Measurements from ENCODE around the gene ITPRIP.

ITPRIP gene

DNA sequence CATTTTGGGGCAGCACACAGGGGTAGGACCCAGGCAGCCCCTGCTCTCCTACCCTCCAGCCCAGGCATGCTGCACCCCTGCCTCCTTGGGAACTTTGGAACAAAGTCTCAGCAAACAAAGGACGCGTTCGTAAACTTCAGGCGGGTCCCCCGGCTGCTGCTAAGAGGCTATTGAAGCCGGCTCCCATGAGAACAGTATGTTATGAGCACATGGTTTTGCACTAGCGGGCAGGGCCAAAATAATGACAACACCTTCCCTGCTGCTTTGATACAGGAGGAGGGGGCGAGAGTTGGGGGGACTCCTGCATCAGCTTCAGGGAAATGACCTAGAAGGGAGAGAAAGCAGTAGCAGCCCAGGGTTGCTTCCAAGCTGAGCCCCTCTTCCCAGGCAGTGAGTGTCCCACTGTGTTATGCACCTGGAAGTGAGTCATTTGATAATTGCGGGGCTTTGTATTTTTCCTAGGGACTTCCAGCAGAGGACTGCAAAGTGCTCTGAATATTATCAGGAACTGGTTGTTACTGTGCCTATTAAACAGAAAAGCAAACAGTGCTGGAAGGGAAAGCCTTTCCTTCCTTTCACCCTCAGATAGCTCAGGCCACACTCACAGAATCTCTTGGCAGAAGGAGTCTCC, 6.9 kb downstream of the ITPRIP start:
- no peak overlapping the region for H4K91ac ChIP-seq (ENCODE audit: low read depth, low read length, poor library complexity)
- no CpG with 5 or more reads among the region's 9 CpGs for WGBS, 2 donors (ENCODE audit: extremely low coverage in 2 of 2, insufficient read length in 2 of 2, insufficient replicate concordance in 1 of 2)
- H2BK120ac ChIP-seq (ENCODE audit: low read depth, low read length), result no peak overlapping the region
- no peak for DNase-seq (ENCODE audit: low spot score)
- peak overlapping the region; percentile 54 for H3K18ac ChIP-seq (ENCODE audit: low read length)
- no peak overlapping the region for H2AK5ac ChIP-seq (ENCODE audit: low read depth, low read length)
- no peak overlapping the region for H3K23ac ChIP-seq (ENCODE audit: low read depth, low read length, poor library complexity)
- peaks cover 0 to 53% (median 0%) of the 10 kb centered on the region in 3 experiments for H3K27me3 ChIP-seq (ENCODE audit: control insufficient read depth in 3 of 3, insufficient read depth in 3 of 3, low read depth in 1 of 3, low read length in 3 of 3)
- no peak overlapping the region for H3K4me3 ChIP-seq (ENCODE audit: low read length in 2 of 2)
- no peak overlapping the region for H3K4ac ChIP-seq (ENCODE audit: low read length)
- H3K4me1 ChIP-seq (ENCODE audit: control insufficient read depth in 2 of 2, insufficient read depth in 1 of 2, low read depth in 1 of 2, low read length in 2 of 2), result peaks cover 66 to 67% of the 10 kb centered on the region in 2 donors
- H3K36me3 ChIP-seq (replicated peaks in 1 of 2; ENCODE audit: control insufficient read depth in 2 of 2, insufficient read depth in 2 of 2, low read length in 2 of 2), result peaks cover 0 to 24% of the 10 kb centered on the region in 2 donors
- H3K27ac ChIP-seq (replicated peaks; ENCODE audit: low read length), result no peak overlapping the region
- H2BK15ac ChIP-seq (ENCODE audit: low read length), result no peak overlapping the region
- H2BK5ac ChIP-seq (ENCODE audit: low read length), result no peak overlapping the region
- H3K9me3 ChIP-seq (replicated peaks in 1 of 2; ENCODE audit: control insufficient read depth in 2 of 2, insufficient read depth in 1 of 2, low read depth in 1 of 2, low read length in 2 of 2), result no peaks in the 10 kb centered on the region
- no peak overlapping the region for H4K8ac ChIP-seq (ENCODE audit: low read depth, low read length)
- H3K79me1 ChIP-seq (ENCODE audit: low read depth, low read length), result peaks cover 7% of the 10 kb centered on the region
- H3K9ac ChIP-seq (ENCODE audit: low read depth, low read length, poor library complexity), result no peak overlapping the region
- no peak overlapping the region for H3K14ac ChIP-seq (ENCODE audit: low read length)
- no peak overlapping the region for H3K4me2 ChIP-seq (ENCODE audit: insufficient read depth, low read length, poor library complexity, severe bottlenecking)
- H2AFZ ChIP-seq (ENCODE audit: low read length), result no peak overlapping the region
- no peak overlapping the region for H2BK12ac ChIP-seq (ENCODE audit: low read length)

DNA sequence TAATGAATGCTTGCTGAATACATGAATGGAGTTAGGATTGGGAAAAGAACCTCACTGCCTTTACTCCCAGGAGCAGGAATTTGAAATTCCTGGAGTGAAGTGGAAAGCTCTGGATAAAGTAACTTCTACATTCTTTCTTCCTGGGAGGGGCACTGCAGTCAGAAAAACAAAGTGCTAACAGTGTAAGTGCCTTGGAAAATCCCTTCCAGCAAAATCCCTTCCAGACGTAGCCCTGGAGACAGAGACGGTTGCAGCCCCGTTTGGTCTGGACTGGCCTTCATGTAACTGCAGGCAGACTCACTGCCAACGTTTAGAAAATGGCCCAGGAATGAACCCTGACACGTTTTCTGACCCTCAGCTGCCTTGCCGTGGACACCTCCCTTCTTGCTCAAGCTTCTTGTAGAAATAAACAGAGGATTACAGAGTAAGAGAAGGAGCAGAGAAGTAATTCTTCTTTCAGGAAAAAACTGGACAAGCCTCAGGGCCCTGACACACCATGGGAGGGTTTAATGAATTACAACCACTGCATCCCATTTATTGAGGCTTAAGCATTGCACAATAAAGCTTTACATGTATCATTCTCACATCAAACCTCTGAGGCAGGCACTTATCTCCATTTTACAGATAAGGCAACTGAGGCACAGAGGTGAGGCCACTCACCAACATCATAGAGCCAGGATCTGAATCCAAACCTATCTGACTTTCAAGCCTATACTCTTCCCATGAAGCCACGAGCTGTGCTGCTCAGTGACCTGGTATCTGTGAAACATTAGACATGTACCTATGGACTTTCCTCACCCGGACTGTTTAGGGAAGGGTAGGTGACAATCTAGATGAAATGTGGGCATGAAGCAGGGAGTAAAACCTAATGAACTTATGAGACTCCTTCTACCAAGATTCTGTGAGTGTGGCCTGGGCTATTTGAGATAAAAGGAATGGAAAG, 7.8 kb downstream of the ITPRIP start:
- H4K91ac ChIP-seq (ENCODE audit: low read depth, low read length, poor library complexity), result no peak overlapping the region
- H2BK15ac ChIP-seq (ENCODE audit: low read length), result no peak overlapping the region
- no peak overlapping the region for H2AK5ac ChIP-seq (ENCODE audit: low read depth, low read length)
- H3K9me3 ChIP-seq (replicated peaks in 1 of 2; ENCODE audit: control insufficient read depth in 2 of 2, insufficient read depth in 1 of 2, low read depth in 1 of 2, low read length in 2 of 2), result no peaks in the 10 kb centered on the region
- H2BK5ac ChIP-seq (ENCODE audit: low read length), result no peak overlapping the region
- no peak overlapping the region for H2BK12ac ChIP-seq (ENCODE audit: low read length)
- no peak overlapping the region for H4K8ac ChIP-seq (ENCODE audit: low read depth, low read length)
- H3K23ac ChIP-seq (ENCODE audit: low read depth, low read length, poor library complexity), result no peak overlapping the region
- H3K27me3 ChIP-seq (ENCODE audit: control insufficient read depth in 3 of 3, insufficient read depth in 3 of 3, low read depth in 1 of 3, low read length in 3 of 3), result peaks cover 0 to 54% (median 0%) of the 10 kb centered on the region in 3 experiments
- peaks cover 62 to 66% of the 10 kb centered on the region in 2 donors for H3K4me1 ChIP-seq (ENCODE audit: control insufficient read depth in 2 of 2, insufficient read depth in 1 of 2, low read depth in 1 of 2, low read length in 2 of 2)
- peaks cover 7% of the 10 kb centered on the region for H3K79me1 ChIP-seq (ENCODE audit: low read depth, low read length)
- H3K9ac ChIP-seq (ENCODE audit: low read depth, low read length, poor library complexity), result no peak overlapping the region
- H2BK120ac ChIP-seq (ENCODE audit: low read depth, low read length), result no peak overlapping the region
- H2AFZ ChIP-seq (ENCODE audit: low read length), result no peak overlapping the region
- WGBS, 2 donors (ENCODE audit: extremely low coverage in 2 of 2, insufficient read length in 2 of 2, insufficient replicate concordance in 1 of 2), result no CpG with 5 or more reads among the region's 8 CpGs
- H3K4me2 ChIP-seq (ENCODE audit: insufficient read depth, low read length, poor library complexity, severe bottlenecking), result no peak overlapping the region
- no peak overlapping the region for H3K14ac ChIP-seq (ENCODE audit: low read length)
- no peak overlapping the region for H3K18ac ChIP-seq (ENCODE audit: low read length)
- no peak overlapping the region for H3K4me3 ChIP-seq (ENCODE audit: low read length in 2 of 2)
- DNase-seq (ENCODE audit: low spot score), result no peak
- H3K27ac ChIP-seq (replicated peaks; ENCODE audit: low read length), result no peak overlapping the region
- H3K36me3 ChIP-seq (replicated peaks in 1 of 2; ENCODE audit: control insufficient read depth in 2 of 2, insufficient read depth in 2 of 2, low read length in 2 of 2), result peaks cover 0 to 26% of the 10 kb centered on the region in 2 donors
- no peak overlapping the region for H3K4ac ChIP-seq (ENCODE audit: low read length)

DNA sequence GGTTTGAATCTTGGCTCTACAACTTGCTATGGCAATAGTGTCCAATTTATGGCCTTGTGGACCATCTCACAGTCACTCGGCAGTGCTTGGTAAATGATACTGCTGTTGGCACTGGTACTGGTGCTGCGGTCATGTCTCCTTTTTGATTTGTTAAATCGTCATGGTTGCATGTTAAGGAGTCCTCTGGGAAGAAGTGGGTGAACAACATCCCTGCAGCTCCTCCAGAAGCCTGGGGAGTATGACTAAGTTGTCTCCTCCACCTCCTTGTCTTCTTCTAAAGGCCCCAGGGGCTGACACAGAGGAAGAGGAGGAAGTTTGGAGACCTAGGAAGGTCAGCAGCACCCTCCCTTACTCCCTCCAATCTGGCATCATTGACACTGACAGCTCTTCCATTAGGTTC, 8.5 kb downstream of the ITPRIP start:
- no peak overlapping the region for H4K91ac ChIP-seq (ENCODE audit: low read depth, low read length, poor library complexity)
- peaks cover 0 to 26% of the 10 kb centered on the region in 2 donors for H3K36me3 ChIP-seq (replicated peaks in 1 of 2; ENCODE audit: control insufficient read depth in 2 of 2, insufficient read depth in 2 of 2, low read length in 2 of 2)
- H3K14ac ChIP-seq (ENCODE audit: low read length), result no peak overlapping the region
- no peak overlapping the region for H3K4ac ChIP-seq (ENCODE audit: low read length)
- no peak overlapping the region for H3K4me2 ChIP-seq (ENCODE audit: insufficient read depth, low read length, poor library complexity, severe bottlenecking)
- no peak overlapping the region for H3K9ac ChIP-seq (ENCODE audit: low read depth, low read length, poor library complexity)
- no peak for DNase-seq (ENCODE audit: low spot score)
- no peak overlapping the region for H2BK15ac ChIP-seq (ENCODE audit: low read length)
- peaks cover 5% of the 10 kb centered on the region for H3K79me1 ChIP-seq (ENCODE audit: low read depth, low read length)
- peaks cover 62 to 66% of the 10 kb centered on the region in 2 donors for H3K4me1 ChIP-seq (ENCODE audit: control insufficient read depth in 2 of 2, insufficient read depth in 1 of 2, low read depth in 1 of 2, low read length in 2 of 2)
- no peak overlapping the region for H2BK5ac ChIP-seq (ENCODE audit: low read length)
- no peak overlapping the region for H3K18ac ChIP-seq (ENCODE audit: low read length)
- H4K8ac ChIP-seq (ENCODE audit: low read depth, low read length), result no peak overlapping the region
- no peak overlapping the region for H2AK5ac ChIP-seq (ENCODE audit: low read depth, low read length)
- H3K27ac ChIP-seq (replicated peaks; ENCODE audit: low read length), result no peak overlapping the region
- H2BK12ac ChIP-seq (ENCODE audit: low read length), result no peak overlapping the region
- no peaks in the 10 kb centered on the region for H3K9me3 ChIP-seq (replicated peaks in 1 of 2; ENCODE audit: control insufficient read depth in 2 of 2, insufficient read depth in 1 of 2, low read depth in 1 of 2, low read length in 2 of 2)
- no peak overlapping the region for H3K23ac ChIP-seq (ENCODE audit: low read depth, low read length, poor library complexity)
- peak overlapping the region in 1 of 2 donors; percentile 37 for H3K4me3 ChIP-seq (ENCODE audit: low read length in 2 of 2)
- no peak overlapping the region for H2BK120ac ChIP-seq (ENCODE audit: low read depth, low read length)
- no peak overlapping the region for H2AFZ ChIP-seq (ENCODE audit: low read length)
- H3K27me3 ChIP-seq (ENCODE audit: control insufficient read depth in 3 of 3, insufficient read depth in 3 of 3, low read depth in 1 of 3, low read length in 3 of 3), result peaks cover 0 to 56% (median 0%) of the 10 kb centered on the region in 3 experiments
- no CpG with 5 or more reads among the region's 3 CpGs for WGBS, 2 donors (ENCODE audit: extremely low coverage in 2 of 2, insufficient read length in 2 of 2, insufficient replicate concordance in 1 of 2)
